Erythroblast (primary cell): ENCODE results near the gene CCDC32.

Experiments
- DNase-seq, 2 experiments: peaks; one replicate each; lab custom pipeline; 2025; lab: John Stamatoyannopoulos, UW
- GATA1 ChIP-seq: IDR thresholded peaks from 2 replicates; pipeline ENCODE4 v1.6.1; 2011; ENCODE audit warnings: low read depth, mild to moderate bottlenecking, control low read depth, low read length, moderate library complexity
- POLR2A ChIP-seq: IDR thresholded peaks from 2 replicates; pipeline ENCODE4 v1.6.1; 2011; ENCODE audit warnings: mild to moderate bottlenecking, low read length

CCDC32 gene

GRCh38 chr15:40554161-40554525, 10.7 kb downstream of the CCDC32 start:
- no peak for TF ChIP-seq GATA1
- TF ChIP-seq POLR2A: no peak
- DNase-seq: no peak

- TF ChIP-seq POLR2A (no peak), GATA1 (no peak)
- DNase-seq: no peak
These were observed 14.4 kb downstream of the CCDC32 start for GRCh38 chr15:40550341-40551037.

GRCh38 chr15:40549894-40550293, 14.9 kb downstream of the CCDC32 start:
- peak; percentile 33 to 37 for DNase-seq
- no peak for TF ChIP-seq POLR2A

- no peak for TF ChIP-seq POLR2A
- TF ChIP-seq GATA1: no peak
- no peak for DNase-seq
These were observed 16.2 kb downstream of the CCDC32 start for GRCh38 chr15:40548610-40549009.

- TF ChIP-seq POLR2A (no peak), GATA1 (no peak)
- DNase-seq: no peak
These were observed 19.4 kb downstream of the CCDC32 start for GRCh38 chr15:40545457-40545856.

- DNase-seq: no peak
- TF ChIP-seq GATA1 (no peak), POLR2A (no peak)
These were observed 21.1 kb downstream of the CCDC32 start for GRCh38 chr15:40543631-40544294.

GRCh38 chr15:40543082-40543481, 21.8 kb downstream of the CCDC32 start:
- DNase-seq: no peak
- TF ChIP-seq POLR2A: no peak
- TF ChIP-seq GATA1: no peak

- TF ChIP-seq POLR2A (no peak), GATA1 (no peak)
These were observed 25.9 kb downstream of the CCDC32 start for GRCh38 chr15:40538976-40539375.

GRCh38 chr15:40536501-40536900, 28.3 kb downstream of the CCDC32 start:
- peak; percentile 11 to 46 for DNase-seq
- no peak for TF ChIP-seq GATA1
- TF ChIP-seq POLR2A: no peak

More at GRCh38 chr15:40538976-40539375, 25.9 kb downstream of the CCDC32 start:
- no peak for DNase-seq

- DNase-seq: no peak
- no peak for TF ChIP-seq GATA1
These were observed 30.5 kb downstream of the CCDC32 start for GRCh38 chr15:40534371-40534770.

GRCh38 chr15:40533763-40534364, 31.0 kb downstream of the CCDC32 start:
- TF ChIP-seq POLR2A (no peak), GATA1 (no peak)
- DNase-seq: no peak

GRCh38 chr15:40528801-40529200, 36.0 kb downstream of the CCDC32 start:
- DNase-seq: no peak
- TF ChIP-seq POLR2A: no peak
- no peak for TF ChIP-seq GATA1

- TF ChIP-seq GATA1 (no peak), POLR2A (no peak)
- DNase-seq: no peak
These were observed 39.0 kb downstream of the CCDC32 start for GRCh38 chr15:40525855-40526254.

- no peak for DNase-seq
- TF ChIP-seq GATA1: no peak
- no peak for TF ChIP-seq POLR2A
These were observed 41.2 kb downstream of the CCDC32 start for GRCh38 chr15:40523611-40524010.
